IMR-90 (cell line): ENCODE results near the gene FLT3. TPM values are rescaled to one million over a fixed set of nuclear protein-coding genes. Genes with fewer than 3 reads are reported as not detected.

Source experiments
- ATAC-seq: fragments of 200-7000 bp; cut with Tn5 transposase; 2 replicates; pipeline ENCODE4 v1.9.1; 2020; ENCODE audit warnings: low read depth, mild to moderate bottlenecking, moderate library complexity
- BruUV-seq: library from RNA; stranded (reverse); fragments of 400-500 nt; replicated peaks from 2 replicates; lab custom pipeline; 2021; lab: Mats Ljungman, UMichigan
- CTCF ChIA-PET: fragments of 300-600 bp; formaldehyde crosslinking; extraction: SDS; loops from one replicate; lab custom pipeline; 2021; ENCODE audit warnings: antibody characterized with exemption; lab: Yijun Ruan, JAX
- POLR2A ChIA-PET: fragments of 300-600 bp; sonication (Branson Sonifier 250); formaldehyde crosslinking; loops from one replicate; lab custom pipeline; 2022; ENCODE audit warnings: antibody characterized with exemption; ENCODE audit not compliant: unreplicated experiment; lab: Charles Lee
- DNase-seq: peaks from one replicate; pipeline ENCODE4 v3.0.0; 2013
- H2AFZ ChIP-seq: replicated peaks from 2 replicates; pipeline ENCODE3; 2013; ENCODE audit warnings: low read length, mild to moderate bottlenecking; ENCODE audit not compliant: poor library complexity
- H2AK5ac ChIP-seq: 2 replicates; pipeline ENCODE4 v1.6.1; 2013; ENCODE audit warnings: low read depth, low read length, inconsistent platforms
- H2AK9ac ChIP-seq: replicated peaks from 2 replicates; pipeline ENCODE3; 2013; ENCODE audit warnings: mild to moderate bottlenecking, low read depth, low read length, moderate library complexity; ENCODE audit not compliant: poor library complexity
- H2BK120ac ChIP-seq: 2 replicates; pipeline ENCODE4 v1.6.1; 2013; ENCODE audit warnings: low read depth, low read length, inconsistent platforms
- H2BK15ac ChIP-seq: 3 replicates; pipeline ENCODE4 v1.6.1; 2013; ENCODE audit warnings: low read depth, low read length, inconsistent platforms
- H2BK20ac ChIP-seq: 2 replicates; pipeline ENCODE4 v1.6.1; 2013; ENCODE audit warnings: low read depth, mild to moderate bottlenecking, inconsistent platforms, low read length, moderate library complexity
- H2BK5ac ChIP-seq: 2 replicates; pipeline ENCODE4 v1.6.1; 2013; ENCODE audit warnings: mild to moderate bottlenecking, low read depth, low read length, inconsistent platforms; ENCODE audit not compliant: poor library complexity, severe bottlenecking
- H3K14ac ChIP-seq: replicated peaks from 2 replicates; pipeline ENCODE4 v1.6.1; 2013; ENCODE audit warnings: low read depth, low read length, inconsistent platforms
- H3K18ac ChIP-seq: 2 replicates; pipeline ENCODE4 v1.6.1; 2013; ENCODE audit warnings: low read depth, low read length, control low read depth
- H3K23ac ChIP-seq: 2 replicates; pipeline ENCODE4 v1.6.1; 2013; ENCODE audit warnings: low read depth, low read length, inconsistent platforms
- H3K27ac ChIP-seq: 2 replicates; pipeline ENCODE4 v1.5.1; 2013; ENCODE audit warnings: mild to moderate bottlenecking, control low read depth, low read length; ENCODE audit not compliant: insufficient read depth
- H3K27me3 ChIP-seq: 2 replicates; pipeline ENCODE4 v1.6.1; 2013; ENCODE audit warnings: low read length; ENCODE audit not compliant: control insufficient read depth, insufficient read depth
- H3K36me3 ChIP-seq: 2 replicates; pipeline ENCODE4 v1.6.1; 2013; ENCODE audit warnings: low read length, mixed read lengths; ENCODE audit not compliant: control insufficient read depth, insufficient read depth
- H3K4ac ChIP-seq: 2 replicates; pipeline ENCODE4 v1.6.1; 2013; ENCODE audit warnings: low read depth, low read length, inconsistent platforms
- H3K4me1 ChIP-seq: 2 replicates; pipeline ENCODE4 v1.6.1; 2013; ENCODE audit warnings: low read length, mixed read lengths; ENCODE audit not compliant: control insufficient read depth, insufficient read depth
- H3K4me2 ChIP-seq: 2 replicates; pipeline ENCODE4 v1.6.1; 2013; ENCODE audit warnings: low read depth, mild to moderate bottlenecking, control low read depth, low read length, moderate library complexity
- H3K4me3 ChIP-seq: 2 replicates; pipeline ENCODE4 v1.5.1; 2013; ENCODE audit warnings: low read depth, mild to moderate bottlenecking, control low read depth, low read length, moderate library complexity; ENCODE audit not compliant: insufficient read depth
- H3K56ac ChIP-seq: 2 replicates; pipeline ENCODE4 v1.6.1; 2013; ENCODE audit warnings: low read length, inconsistent platforms; ENCODE audit not compliant: insufficient read depth; ENCODE audit errors: extremely low read depth
- H3K79me1 ChIP-seq, 2 experiments: 2 replicates each; pipeline ENCODE4 v1.6.1; 2013; ENCODE audit warnings: low read length in 2 of 2, inconsistent platforms in 1 of 2, low read depth in 1 of 2
- H3K9ac ChIP-seq: 2 replicates; pipeline ENCODE4 v1.6.1; 2013; ENCODE audit warnings: low read depth, low read length, control low read depth
- H3K9me1 ChIP-seq: 2 replicates; pipeline ENCODE4 v1.6.1; 2013; ENCODE audit warnings: low read length, inconsistent platforms; ENCODE audit not compliant: insufficient read depth
- H3K9me3 ChIP-seq: 2 replicates; pipeline ENCODE4 v1.6.1; 2013; ENCODE audit warnings: low read length; ENCODE audit not compliant: control insufficient read depth, insufficient read depth
- H4K20me1 ChIP-seq: 2 replicates; pipeline ENCODE4 v1.6.1; 2013; ENCODE audit warnings: low read length, inconsistent platforms; ENCODE audit not compliant: insufficient read depth
- H4K5ac ChIP-seq: 2 replicates; pipeline ENCODE4 v1.6.1; 2013; ENCODE audit warnings: mild to moderate bottlenecking, low read depth, low read length, control low read depth
- H4K8ac ChIP-seq, 2 experiments: 2 replicates each; pipeline ENCODE4 v1.6.1; 2013; ENCODE audit warnings: low read depth in 2 of 2, low read length in 2 of 2, control low read depth in 1 of 2, inconsistent platforms in 1 of 2
- H4K91ac ChIP-seq: 2 replicates; pipeline ENCODE4 v1.6.1; 2013; ENCODE audit warnings: low read depth, low read length, inconsistent platforms; ENCODE audit not compliant: insufficient read depth
- WGBS, 2 experiments: methylation state at CpG; one replicate each; pipeline versions ENCODE4 v1.1.5 to v1.1.7; 2013; ENCODE audit warnings: missing lambda C conversion rate in 2 of 2; ENCODE audit not compliant: insufficient read length in 1 of 2; ENCODE audit errors: extremely low coverage in 2 of 2; 5-methylcytosine and 5-hydroxymethylcytosine counted together
- dilution Hi-C: fragments of 300-500 bp; cut with HindIII; formaldehyde crosslinking; loops from one replicate; pipeline ENCODE4 v1.14.3; 2018; ENCODE audit warnings: low sequenced_read_pairs; ENCODE audit not compliant: unreplicated experiment
- in situ Hi-C: fragments of 300-500 bp; cut with MboI; formaldehyde crosslinking; loops from 3 replicates; pipeline ENCODE4 v1.14.3; 2019; ENCODE audit warnings: low sequenced_read_pairs, inconsistent platforms, mixed read lengths
- intact Hi-C: fragments of 100-400 bp; cut with micrococcal nuclease; formaldehyde crosslinking; loops from 2 replicates; pipeline ENCODE4 v1.10.0; 2022
- polyA plus RNA-seq, 3 experiments: library from polyadenylated mRNA; depleted of rRNA; stranded (reverse); fragments of >200 nt; gene quantifications; 2 replicates each; pipeline ENCODE4 v1.2.3, GENCODE V29; 2012; ENCODE audit warnings: low replicate concordance in 1 of 3
- total RNA-seq: library from RNA; depleted of rRNA; stranded (reverse); fragments of >200 nt; gene quantifications from 2 replicates; pipeline ENCODE4 v1.2.3, GENCODE V29; 2012
- TF ChIP-seq, protein P1 (sequence below): fragments of 150-350 bp; IDR thresholded peaks from 2 replicates; pipeline ENCODE4 v1.6.1; 2016; ENCODE audit warnings: low read depth, mild to moderate bottlenecking, low read length, moderate library complexity, borderline replicate concordance

The FLT3 gene
- total and polyA plus RNA-seq, 2 of the 4 experiments (the other 2 are of a cell fraction) = not detected

DNA sequence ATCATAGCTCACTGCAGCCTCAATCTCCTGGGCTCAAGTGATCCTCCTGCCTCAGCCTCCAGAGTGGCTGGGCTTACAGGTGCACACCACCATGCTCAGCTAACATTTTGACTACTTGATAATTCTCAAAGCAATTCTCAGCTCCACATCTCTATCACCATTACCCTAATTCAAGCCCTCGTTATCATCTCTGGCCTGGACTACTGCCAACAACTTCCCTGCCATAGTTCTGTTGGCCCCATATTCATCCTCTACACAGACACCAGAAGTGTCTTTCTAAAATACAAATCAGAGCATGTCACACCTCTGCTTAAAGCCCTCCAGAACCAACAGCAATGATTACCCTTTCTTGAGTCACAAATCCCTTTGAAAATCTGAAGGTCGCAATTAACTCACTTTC is 7.9 kb downstream of the FLT3 start:
- Histone ChIP-seq H3K27ac (no peak overlapping the region), H3K9me3 (no peaks in the 10 kb centered on the region), H3K9ac (no peak overlapping the region), H3K23ac (no peak overlapping the region), H2AK9ac (no peak overlapping the region), H3K4ac (no peak overlapping the region), H4K5ac (no peak overlapping the region), H3K4me3 (no peak overlapping the region), H3K27me3 (peaks cover 18% of the 10 kb centered on the region), H3K56ac (no peak overlapping the region), H2BK120ac (no peak overlapping the region), H3K79me1 (no peaks in the 10 kb centered on the region), H3K4me1 (no peaks in the 10 kb centered on the region), H4K8ac (no peak overlapping the region), H2BK15ac (no peak overlapping the region), H2AK5ac (no peak overlapping the region), H3K9me1 (no peaks in the 10 kb centered on the region), H3K18ac (no peak overlapping the region), H2AFZ (no peak overlapping the region), H4K20me1 (no peaks in the 10 kb centered on the region), H2BK5ac (no peak overlapping the region), H3K36me3 (no peaks in the 10 kb centered on the region), H4K91ac (no peak overlapping the region), H2BK20ac (no peak overlapping the region), H3K14ac (no peak overlapping the region), H3K4me2 (no peak overlapping the region)
- in situ Hi-C loops = no loop called here
- DNase-seq = no peak
- dilution Hi-C loops = no loop called here
- WGBS, 2 experiments = 80% methylated on average over 1 of the region's 2 CpGs; no CpG with 5 or more reads in 1 of the 2 experiments
- BruUV-seq = no TSS peak
- intact Hi-C loops = no loop called here
- ChIA-PET POLR2A (no interaction called here), CTCF (no interaction called here)
- TF ChIP-seq, protein P1, sequence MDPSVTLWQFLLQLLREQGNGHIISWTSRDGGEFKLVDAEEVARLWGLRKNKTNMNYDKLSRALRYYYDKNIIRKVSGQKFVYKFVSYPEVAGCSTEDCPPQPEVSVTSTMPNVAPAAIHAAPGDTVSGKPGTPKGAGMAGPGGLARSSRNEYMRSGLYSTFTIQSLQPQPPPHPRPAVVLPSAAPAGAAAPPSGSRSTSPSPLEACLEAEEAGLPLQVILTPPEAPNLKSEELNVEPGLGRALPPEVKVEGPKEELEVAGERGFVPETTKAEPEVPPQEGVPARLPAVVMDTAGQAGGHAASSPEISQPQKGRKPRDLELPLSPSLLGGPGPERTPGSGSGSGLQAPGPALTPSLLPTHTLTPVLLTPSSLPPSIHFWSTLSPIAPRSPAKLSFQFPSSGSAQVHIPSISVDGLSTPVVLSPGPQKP = no peak
- ATAC-seq = no peak
